ENCODE data around the gene TRHDE.

- no peak for TF ChIP-seq CTCF (IDR thresholded peaks at IDR 0.05)
- TF ChIP-seq POLR2A (IDR thresholded peaks at IDR 0.05) = no peak
Measured at GRCh38 chr12:72365151-72365550, 93.0 kb downstream of the TRHDE start.

Data from breast epithelium (tissue), 3 donors.